GM19025 (cell line): ENCODE measurements around the gene TECR.
A peak's percentile ranks its signal among the peaks of the same experiment; 100 is the strongest.
"Not testable (repeated sequence)": the region's sequence is repeated elsewhere in the genome, so short reads cannot be mapped to it uniquely, and the experiment has no call there.

ENCODE experiments used
- ATAC-seq: cut with Tn5 transposase; IDR thresholded peaks from one replicate; pipeline ENCODE4 v1.9.1; 2021; ENCODE audit warnings: mild to moderate bottlenecking, low read depth, moderate library complexity; ENCODE audit not compliant: unreplicated experiment

TECR gene

DNA sequence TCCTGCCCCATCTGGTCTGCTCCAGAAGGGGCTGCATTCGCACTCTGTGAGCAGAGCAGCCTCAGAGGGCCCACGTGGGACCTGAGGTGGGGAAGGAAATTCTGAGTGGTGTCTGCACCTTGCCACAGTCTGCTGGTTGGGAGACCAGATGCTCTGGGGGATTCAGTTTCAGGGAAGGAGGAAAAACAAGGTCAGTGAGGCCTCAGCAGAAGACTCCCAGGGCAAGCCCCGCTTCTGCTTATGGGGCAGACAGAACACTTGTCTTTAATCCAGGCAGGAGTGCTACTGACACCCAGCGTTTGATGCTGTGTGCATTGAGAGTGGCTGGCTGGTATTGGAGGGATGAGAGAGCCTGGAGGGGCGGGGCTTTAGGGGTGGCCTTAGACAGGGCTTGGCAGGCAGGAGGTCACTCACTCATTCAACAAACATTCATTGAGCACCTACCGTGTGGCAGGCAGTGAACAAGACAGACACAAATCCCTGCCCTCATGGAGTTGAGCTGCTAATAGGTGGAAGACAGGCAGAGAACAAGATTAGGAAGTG lies 48.6 kb downstream of the TECR start:
- no peak for ATAC-seq

DNA sequence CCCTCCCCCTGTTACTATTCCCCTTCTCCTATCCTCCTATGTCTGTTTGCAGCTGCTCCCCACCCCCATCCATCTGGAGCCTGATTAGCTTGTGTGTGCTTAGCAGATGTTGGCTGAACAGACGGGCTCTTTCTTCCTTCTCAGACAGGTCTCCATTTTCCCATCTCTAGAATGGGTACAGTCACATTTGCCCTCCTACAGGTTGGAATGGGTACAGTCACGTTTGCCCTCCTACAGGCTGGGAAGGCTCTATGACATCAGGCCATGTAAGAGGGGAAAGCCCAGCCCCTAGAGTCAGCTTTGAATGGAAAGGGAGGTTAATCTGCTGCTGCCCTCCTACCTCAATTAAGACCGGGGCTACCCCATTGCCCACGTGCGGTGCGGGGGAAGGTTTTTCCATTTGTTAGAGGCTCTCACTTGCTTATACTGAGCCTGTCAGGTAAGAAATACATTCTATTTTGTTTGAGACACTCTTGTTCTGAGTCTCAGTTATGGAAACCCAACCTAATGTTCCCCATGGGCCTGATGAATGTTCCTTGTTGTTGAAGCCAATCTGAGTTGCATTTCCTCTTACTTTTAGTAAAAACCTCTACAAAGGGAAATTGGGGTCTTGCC lies 51.3 kb downstream of the TECR start:
- ATAC-seq = no peak

DNA sequence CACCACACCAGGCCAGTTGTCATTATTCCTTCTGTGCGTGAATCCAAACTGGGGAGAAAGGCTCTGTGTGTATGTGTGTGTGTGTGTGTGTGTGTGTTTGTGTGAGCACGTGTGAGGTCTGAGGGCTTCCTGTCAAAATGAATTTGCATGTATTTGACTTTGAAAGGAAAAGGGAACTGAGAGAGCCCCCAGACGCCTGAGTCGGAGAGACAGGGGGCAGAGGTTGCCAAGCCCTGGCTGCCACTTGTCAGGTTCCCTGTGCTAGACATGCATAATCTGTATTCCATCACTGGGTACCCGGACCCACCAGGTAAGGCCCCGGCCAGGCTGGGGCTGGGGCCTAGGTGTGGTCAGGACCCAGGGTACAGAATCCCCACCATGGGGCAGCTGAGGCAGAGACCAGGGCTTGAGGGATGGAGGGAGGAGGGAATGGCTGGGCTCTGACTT lies 53.5 kb downstream of the TECR start, which contains the start of gene CLEC17A:
TSS of gene CLEC17A (plus strand) at position 191 of the 447 bp plus-strand sequence. CDS start at position 268, 77 bp downstream.
- ATAC-seq = no peak

DNA sequence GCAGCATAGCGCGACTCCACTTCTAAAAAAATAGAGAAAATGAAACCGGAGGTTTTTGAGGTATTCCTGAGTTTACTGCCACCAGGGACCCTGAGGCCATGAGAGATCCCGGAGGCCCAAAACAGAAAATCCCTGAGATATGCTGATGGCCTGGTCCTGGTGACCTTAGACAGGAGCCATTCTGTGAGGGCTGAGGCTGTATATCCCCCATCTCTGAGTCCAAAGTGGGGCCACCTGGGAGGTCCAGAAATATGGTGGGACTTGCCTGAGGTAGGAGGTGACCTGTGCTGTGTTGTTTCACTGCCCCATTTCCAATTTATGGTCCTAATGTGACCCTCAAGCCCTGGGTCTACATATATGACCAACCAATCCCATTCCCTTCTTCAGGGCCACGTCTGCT lies 55.0 kb downstream of the TECR start:
- ATAC-seq = not testable (repeated sequence)

DNA sequence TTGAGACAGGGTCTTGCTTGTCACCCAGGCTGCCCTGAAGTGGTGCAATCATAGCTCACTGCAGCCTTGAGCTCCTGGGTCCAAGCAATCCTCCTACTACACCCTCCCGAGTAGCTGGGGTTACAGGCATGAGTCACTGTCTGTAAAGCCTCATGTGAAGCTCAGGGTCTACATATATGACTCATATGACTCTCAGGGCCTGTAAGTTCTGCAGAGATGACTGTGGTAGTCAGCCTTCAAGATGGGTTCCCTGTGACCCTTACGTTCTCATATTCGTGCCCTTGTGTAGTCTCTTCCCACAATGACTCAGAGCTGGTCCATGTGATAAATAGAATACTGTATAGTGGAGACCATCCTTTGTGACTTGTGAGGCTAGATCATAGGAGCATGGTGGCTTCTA lies 55.8 kb downstream of the TECR start:
- peak; percentile 56 for ATAC-seq

DNA sequence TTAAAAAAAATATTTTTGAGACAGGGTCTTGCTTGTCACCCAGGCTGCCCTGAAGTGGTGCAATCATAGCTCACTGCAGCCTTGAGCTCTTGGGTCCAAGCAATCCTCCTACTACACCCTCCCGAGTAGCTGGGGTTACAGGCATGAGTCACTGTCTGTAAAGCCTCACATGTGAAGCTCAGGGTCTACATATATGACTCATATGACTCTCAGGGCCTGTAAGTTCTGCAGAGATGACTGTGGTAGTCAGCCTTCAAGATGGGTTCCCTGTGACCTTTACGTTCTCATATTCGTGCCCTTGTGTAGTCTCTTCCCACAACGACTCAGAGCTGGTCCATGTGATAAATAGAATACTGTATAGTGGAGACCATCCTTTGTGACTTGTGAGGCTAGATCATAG lies 60.0 kb downstream of the TECR start:
- not testable (repeated sequence) for ATAC-seq

DNA sequence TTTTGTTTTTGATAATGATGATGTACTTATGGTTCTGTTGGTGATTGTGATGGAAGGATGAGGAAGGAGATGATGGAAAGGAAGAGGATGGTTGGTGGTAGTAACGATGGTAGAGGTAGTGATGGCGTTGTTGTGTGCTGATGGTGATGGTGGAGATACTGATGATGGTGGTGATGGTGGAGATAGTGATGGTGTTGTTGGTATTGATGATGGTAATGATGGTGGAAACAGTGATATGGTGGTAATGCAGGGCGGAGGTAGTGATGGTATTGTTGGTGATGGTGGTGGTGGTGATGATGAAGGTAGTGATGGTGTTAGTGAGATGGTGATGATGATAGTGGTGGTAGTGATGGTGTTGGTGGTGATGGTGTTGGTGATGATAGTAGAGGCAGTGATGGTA lies 66.2 kb downstream of the TECR start:
- ATAC-seq = no peak

DNA sequence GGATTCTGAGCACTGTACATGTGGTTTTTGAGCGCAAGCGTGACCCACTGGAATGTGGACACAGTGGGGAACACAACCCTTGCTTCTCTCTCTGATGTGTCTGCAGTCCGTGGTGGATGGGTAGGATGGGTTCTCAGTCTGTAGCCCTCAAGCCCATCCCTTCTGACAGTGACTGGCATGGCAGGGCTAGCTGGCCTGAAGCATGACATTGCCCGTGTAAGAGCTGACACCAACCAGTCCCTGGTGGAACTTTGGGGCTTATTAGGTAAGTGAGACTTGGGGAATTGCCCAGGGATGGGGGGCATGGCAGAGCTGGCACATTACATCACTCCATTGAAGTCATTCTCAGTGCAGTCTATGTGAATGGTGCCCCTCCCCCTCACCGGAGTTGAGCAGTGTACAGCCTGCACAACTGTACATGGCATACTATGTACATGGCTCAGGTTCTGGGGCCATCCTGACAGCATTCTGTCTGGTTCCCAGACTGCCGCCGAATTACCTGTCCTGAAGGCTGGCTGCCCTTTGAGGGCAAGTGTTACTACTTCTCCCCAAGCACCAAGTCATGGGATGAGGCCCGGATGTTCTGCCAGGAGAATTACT lies 70.3 kb downstream of the TECR start:
- ATAC-seq = no peak

DNA sequence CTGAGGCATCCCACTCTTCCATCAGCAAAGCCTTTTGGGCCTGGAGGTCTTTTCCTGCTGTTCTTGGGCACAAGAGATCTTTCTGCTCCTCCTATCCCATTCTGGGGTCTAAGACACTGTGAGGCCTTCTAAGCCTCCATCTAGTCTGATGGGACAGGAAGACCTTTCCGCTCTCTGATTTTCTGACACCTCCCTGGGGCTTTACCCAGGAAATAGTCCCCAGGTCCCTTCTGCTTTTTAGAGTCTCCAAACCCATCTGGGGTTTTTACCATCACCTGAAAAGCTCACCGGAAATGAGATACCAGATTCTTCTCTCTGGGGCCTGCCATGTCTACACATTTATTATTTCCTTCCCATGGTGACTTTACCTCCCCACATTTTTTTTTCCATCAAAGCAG lies 74.6 kb downstream of the TECR start:
- ATAC-seq = peak; percentile 80

DNA sequence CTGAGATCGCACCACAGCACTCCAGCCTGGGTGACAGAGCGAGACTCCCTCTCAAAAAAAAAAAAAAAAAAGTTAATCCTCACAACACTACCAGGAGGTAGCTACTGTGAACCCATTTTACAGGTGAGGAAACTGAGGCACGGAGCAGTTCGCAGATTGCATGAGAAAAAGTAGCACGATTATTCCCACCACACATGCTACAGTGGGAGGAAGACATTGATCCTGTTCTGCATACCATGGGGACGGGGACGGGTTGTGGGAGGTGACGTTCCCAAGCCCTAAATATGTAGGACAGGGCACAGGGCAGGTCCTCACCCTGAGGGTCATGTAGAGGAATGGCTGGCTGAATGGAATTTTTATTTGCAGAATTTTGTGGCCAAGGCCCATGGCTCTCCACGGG lies 77.2 kb downstream of the TECR start:
- ATAC-seq = no peak

DNA sequence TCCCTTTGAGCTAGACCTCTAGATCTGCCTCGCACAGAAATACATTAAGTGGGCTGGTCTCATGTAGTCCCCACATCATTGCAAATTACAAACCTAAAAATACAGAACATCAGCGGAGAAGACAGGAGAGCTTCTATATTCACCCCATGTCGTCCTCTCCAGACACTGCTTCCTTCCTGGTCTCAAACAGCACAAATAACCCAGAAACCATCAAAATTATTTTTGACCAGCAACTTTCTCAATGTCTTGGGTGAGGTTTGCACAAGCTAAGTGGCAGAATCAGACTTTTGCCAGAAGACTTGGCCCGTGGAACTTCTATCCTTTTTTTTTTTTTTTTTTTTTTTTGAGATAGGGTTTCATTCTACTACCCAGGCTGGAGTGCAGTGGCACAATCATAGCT lies 81.7 kb downstream of the TECR start:
- ATAC-seq = no peak

DNA sequence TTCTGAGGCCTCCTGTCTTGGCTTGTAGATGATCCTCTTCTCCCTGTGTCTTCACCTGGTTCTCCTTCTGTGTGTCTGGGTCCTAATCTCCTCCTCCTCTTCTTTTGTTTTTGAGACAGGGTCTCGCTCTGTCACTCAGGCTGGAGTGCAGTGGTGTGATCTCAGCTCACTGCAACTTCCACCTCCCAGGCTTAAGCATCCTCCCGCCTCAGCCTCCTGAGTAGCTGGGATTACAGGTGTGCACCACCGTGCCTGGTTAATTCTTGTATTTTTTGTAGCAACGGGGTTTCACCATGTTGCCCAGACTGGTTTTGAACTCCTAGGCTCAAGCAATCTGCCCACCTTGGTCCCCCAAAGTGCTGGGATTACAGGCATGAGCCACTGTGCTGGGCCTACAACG lies 82.8 kb downstream of the TECR start:
- not testable (repeated sequence) for ATAC-seq

DNA sequence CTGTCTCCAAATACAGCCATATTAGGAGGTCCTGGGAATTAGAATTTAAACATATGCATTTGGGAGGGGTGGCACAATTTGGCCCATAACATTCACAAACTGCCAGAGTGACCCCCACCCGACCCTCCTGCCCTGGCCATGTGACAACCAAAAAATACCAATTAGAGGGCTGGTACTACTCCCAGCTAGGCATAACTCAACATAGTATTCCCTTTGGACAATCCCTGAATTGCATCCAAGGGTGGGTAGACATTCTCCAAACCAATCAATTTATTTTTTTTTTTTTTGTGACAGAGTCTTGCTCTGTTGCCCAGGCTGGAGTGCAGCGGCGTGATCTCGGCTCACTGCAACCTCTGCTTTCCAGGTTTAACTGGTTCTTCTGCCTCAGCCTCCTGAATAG lies 83.3 kb downstream of the TECR start:
- ATAC-seq = no peak

DNA sequence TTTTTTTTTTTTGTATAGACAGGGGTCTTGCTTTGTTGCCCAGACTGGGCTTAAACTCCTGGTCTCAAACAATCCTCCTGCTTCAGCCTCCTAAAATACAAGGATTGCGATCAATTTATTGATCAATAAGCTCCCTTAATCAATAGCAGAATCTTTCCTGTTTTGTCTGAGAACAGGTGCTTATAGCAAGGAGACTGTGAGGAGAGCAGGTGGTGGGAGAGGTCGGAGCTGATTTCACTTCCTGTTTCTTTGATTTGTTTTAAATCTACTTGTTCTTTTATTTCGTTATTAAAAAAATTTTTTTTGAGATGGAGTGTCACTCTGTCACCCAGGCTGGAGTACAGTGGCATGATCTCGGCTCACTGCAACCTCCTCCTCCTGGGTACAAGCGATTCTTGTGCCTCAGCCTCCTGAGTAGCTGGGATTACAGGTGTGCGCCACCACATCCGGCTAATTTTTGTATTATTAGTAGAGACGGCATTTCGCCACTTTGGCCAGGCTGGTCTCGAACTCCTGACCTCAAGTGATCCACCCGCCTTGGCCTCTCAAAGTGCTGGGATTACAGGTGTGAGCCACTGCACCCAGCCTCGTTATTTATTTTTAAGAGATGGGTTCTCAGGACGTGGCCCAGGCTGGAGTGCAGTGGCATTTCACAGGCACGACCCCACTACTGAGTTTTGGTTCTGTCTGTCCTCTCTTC lies 84.2 kb downstream of the TECR start:
- not testable (repeated sequence) for ATAC-seq

DNA sequence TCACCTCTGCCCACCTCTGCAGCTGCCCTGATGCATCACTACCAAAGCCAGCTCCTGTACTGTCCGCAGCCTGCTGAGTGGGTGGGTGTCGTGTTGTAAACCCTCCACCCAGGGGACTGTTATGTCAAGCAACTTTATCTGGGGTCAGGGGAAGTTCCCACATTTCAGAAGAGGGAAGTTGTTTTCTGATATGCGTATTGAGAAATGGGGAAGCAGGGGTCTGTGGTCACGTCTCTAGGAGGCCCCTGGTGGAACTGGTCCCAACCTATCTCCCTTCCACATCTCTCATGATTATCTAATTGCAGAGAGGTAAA lies 84.7 kb downstream of the TECR start:
- ATAC-seq = no peak
